KBM-7 (cell line): ENCODE measurements around the gene BICRA.

Experiments
- DNase-seq: peaks from one replicate; pipeline ENCODE4 v3.0.0-alpha.2; 2015
- in situ Hi-C: fragments of 300-500 bp; cut with MboI; formaldehyde crosslinking; loops from 2 replicates; pipeline ENCODE4 v1.14.3; 2020; ENCODE audit warnings: low sequenced_read_pairs, low pct_unique_long_range_greater_than_20kb, mixed read lengths

BICRA gene

GRCh38 chr19:47600246-47601179 lies 8.4 kb upstream of the BICRA start:
- peak; percentile 100 for DNase-seq
- in situ Hi-C loops, result no loop called here

GRCh38 chr19:47601180-47601904 lies 7.6 kb upstream of the BICRA start:
- no peak for DNase-seq
- in situ Hi-C loops, result no loop called here

- in situ Hi-C loops, result no loop called here
- DNase-seq, result peak; percentile 24
These were observed 5.0 kb upstream of the BICRA start for GRCh38 chr19:47603706-47604565.

- DNase-seq, result no peak
- in situ Hi-C loops, result no loop called here
These were observed 1.3 kb upstream of the BICRA start for GRCh38 chr19:47607564-47608073.

GRCh38 chr19:47608074-47608918 lies 638 bp upstream of the BICRA start:
- peak; percentile 91 for DNase-seq
- in situ Hi-C loops, result no loop called here

GRCh38 chr19:47609906-47610894 lies 1.3 kb downstream of the BICRA start:
- in situ Hi-C loops, result no loop called here
- DNase-seq, result peak; percentile 47

DNA sequence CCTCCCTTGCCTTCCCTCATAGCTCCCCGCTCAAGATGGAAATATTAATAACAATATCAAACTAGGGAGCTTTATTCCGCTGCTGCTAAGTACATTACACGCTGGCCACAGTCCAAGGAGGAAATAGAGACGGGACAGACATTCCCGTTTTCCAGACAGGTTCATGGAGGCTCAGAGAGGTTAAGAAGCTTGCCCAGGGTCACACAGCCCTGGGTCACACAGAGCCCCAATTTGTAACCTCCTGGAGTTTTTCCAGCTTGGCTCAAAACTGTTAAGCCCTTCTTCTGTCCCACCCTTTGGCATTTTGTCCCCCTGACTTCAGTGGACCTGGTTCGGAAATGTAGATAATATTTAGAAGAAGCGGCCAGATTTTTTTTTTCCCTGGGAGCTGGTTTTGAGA lies 2.0 kb downstream of the BICRA start:
- no peak for DNase-seq
- in situ Hi-C loops, result no loop called here

DNA sequence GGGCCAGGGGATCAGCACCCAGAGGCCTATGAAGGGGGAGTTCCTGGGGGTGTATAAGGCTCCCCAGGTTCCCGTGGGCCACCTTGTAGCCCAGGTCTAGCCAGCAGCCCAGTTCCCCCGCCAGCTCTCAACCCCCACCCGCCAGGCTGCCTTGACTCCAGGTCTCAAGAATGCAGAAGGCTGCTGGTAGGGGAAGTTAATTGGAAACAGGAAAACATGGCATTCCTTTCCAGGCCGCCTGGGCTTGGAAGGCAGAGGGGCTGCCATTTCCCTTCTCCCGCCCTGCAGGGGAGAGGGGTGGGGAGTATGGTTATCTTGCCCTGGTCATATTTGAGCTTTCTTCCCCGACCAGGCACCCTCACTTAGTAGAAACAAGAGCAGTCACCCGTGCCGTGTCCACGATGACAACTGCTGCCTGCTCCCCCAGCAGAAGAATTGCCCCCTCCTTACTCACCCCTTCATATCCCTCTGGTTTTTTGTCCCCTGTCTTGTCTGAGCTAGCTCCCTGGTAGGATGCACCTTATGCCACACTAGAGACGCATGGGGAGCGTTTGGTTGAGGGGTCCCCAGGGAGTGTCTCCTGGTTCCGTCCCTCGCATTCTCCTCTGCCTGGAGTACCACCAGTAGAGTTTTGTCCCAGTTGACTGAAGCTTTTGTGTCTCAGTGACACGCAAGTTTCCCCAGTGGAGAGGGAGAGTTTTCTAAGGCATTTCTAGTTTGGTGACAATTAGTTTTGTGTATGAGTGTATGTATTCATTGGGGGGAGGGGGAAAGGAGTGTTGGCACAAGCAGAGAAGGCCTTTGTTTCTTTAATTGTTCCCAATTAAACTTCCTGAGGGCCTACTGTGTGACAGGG lies 4.5 kb downstream of the BICRA start:
- in situ Hi-C loops, result no loop called here
- peak; percentile 44 for DNase-seq

GRCh38 chr19:47614021-47614295 lies 5.0 kb downstream of the BICRA start:
- in situ Hi-C loops, result no loop called here
- no peak for DNase-seq

DNA sequence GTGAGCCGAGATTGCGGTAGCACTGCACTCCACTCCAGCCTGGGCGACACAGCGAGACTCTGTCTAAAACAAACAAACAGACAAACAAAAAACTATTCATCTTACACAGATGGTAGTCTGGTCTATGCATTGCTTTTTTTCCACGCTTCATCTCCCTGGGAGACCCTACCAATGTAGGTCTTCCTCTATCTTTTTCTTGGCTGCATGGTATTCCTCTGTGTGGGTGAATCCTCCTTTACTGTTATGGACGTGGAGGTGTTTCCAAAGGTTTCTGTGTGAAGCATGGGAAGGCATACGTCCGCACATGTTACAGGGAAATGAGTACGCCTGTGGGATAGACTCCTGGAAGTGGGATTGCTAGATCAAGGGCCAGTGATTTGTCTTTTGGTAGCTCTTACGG lies 5.6 kb downstream of the BICRA start:
- no peak for DNase-seq
- in situ Hi-C loops, result no loop called here

DNA sequence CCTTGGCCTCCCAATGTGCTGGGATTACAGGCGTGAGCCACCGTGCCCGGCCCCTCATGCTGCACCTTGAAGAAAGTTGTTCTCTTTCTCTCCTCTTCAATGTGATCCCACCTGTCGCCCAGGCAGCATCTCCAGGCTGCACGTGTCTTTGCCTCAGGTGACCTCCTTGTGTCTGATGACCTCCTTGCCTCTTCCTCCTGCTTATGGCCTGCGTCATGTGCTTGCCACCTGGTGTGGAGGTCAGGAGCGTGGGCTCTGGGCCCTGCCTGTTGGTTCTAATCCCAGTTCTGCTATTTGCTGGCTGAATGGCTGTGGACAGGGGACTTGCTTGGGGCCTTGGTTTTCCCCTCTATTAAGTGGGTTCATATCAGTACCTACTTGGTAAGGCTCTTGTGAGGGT lies 6.3 kb downstream of the BICRA start:
- DNase-seq, result no peak
- in situ Hi-C loops, result no loop called here

GRCh38 chr19:47615714-47616113 lies 6.8 kb downstream of the BICRA start:
- in situ Hi-C loops, result no loop called here
- no peak for DNase-seq

- in situ Hi-C loops, result no loop called here
These were observed 9.8 kb downstream of the BICRA start for GRCh38 chr19:47618771-47619170.

DNA sequence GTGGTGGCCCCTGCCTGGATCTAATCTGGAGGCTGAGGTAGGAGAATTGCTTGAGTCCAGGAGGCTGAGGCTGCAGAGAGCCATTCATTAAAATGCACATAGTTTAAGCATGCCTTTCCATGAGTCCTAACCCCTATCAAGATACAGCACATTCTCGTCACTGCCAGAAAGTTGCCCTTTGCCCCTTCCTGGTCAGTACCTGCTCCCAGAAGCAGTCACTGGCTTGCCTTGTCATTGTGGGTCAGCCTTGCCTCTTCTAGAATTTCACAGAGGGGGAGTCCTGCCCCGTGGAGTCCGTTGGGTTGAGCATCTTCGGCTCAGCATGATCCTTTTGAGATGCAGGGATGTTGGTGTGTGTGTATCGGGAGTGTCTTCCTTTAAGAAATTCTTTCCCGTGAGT lies 10.8 kb downstream of the BICRA start:
- in situ Hi-C loops, result no loop called here
- DNase-seq, result no peak

More at GRCh38 chr19:47618771-47619170, 9.8 kb downstream of the BICRA start:
- DNase-seq, result no peak

DNA sequence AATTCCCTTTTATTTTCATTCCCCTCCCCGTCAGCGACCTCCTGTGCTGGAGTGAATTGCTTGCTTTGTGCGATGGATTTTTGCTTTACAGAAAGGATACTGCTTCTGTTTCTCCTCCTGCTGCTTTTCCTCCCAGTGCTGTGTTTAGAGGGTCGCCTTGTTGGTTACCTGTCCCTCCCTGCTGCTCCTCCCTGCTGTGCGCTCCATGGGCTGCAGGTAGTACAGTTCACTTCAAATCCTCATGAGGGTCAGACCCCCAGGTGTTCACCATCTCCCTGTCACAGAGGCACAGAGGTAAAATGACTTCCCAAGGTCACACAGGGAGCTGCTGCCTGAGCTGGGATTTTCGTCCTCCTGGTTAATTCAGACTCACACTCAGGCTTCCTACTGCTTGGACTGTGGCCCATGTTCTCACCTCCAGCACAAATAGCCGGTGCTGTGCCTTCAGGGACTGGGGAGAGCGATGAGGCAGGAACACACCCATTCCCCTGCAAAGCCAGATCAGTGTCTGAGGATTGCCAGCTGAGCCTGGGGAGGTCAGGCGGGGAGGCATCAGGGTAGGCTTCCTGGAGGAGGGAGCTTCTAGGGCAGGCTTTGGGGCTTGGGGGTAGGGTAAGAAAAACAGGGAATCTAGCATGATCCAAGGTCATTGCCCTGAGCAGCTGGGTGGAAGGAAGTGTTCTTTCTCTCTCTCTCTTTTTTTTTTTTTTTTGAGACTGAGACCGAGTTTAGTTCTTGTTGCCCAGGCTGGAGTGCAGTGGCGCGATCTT lies 14.4 kb downstream of the BICRA start:
- no peak for DNase-seq
- in situ Hi-C loops, result no loop called here

DNA sequence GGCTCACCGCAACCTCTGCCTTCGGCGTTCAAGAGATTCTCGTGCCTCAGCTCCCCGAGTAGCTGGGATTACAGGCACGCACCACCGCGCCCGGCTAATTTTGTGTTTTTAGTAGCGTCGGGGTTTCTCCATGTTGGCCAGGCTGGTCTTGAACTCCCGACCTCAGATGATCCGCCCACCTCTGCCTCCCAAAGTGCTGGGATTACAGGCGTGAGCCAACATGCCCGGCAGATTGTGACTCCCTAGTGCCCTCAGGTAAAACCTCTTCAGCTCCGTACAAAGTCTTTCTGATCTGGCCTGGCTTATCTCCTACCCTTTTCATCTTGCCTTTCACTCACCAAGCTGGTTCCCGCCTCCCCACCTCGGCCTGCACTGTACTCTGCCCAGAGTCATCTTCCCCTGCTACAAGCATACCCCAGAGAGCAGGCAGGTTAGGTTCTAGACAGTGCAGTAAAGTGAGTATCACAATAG lies 15.0 kb downstream of the BICRA start:
- DNase-seq, result no peak
- in situ Hi-C loops, result no loop called here
